Caco-2 (cell line): ENCODE data around the gene KCNH5. TPM values are rescaled to one million over a fixed set of nuclear protein-coding genes. Genes with fewer than 3 reads are reported as not detected.

Experiments used
- BruUV-seq: library from RNA; stranded (reverse); fragments of 400-500 nt; replicated peaks from 2 replicates; lab custom pipeline; 2021; lab: Mats Ljungman, UMichigan
- CTCF ChIA-PET: fragments of 300-600 bp; sonication (Branson Sonifier 250); formaldehyde crosslinking; loops from one replicate; lab custom pipeline; 2022; ENCODE audit warnings: antibody characterized with exemption; lab: Charles Lee
- POLR2A ChIA-PET: fragments of 300-600 bp; sonication (Branson Sonifier 250); formaldehyde crosslinking; loops from one replicate; lab custom pipeline; 2022; ENCODE audit warnings: antibody characterized with exemption; lab: Charles Lee
- DNase-seq, 2 experiments: peaks; one replicate each; pipeline versions ENCODE4 v3.0.0 to v3.0.0-alpha.2; 2020 to 2022
- H3K27me3 ChIP-seq: replicated peaks from 2 replicates; pipeline ENCODE4 v1.6.0; 2011; ENCODE audit warnings: low read length; ENCODE audit not compliant: control insufficient read depth, insufficient read depth
- H3K36me3 ChIP-seq: 2 replicates; pipeline ENCODE4 v1.5.1; 2011; ENCODE audit warnings: low read length; ENCODE audit not compliant: control insufficient read depth, insufficient read depth
- H3K4me1 ChIP-seq: fragments of 250-450 bp; sonication (Bioruptor Pico); 2 replicates; pipeline ENCODE4 v1.5.1; 2020; ENCODE audit warnings: mild to moderate bottlenecking
- H3K4me3 ChIP-seq: 2 replicates; pipeline ENCODE4 v1.5.1; 2011; ENCODE audit warnings: low read depth, mild to moderate bottlenecking, control low read depth, low read length
- H3K9me3 ChIP-seq: fragments of 250-450 bp; sonication (Bioruptor Pico); 2 replicates; pipeline ENCODE4 v1.5.1; 2020; ENCODE audit warnings: mild to moderate bottlenecking, moderate library complexity
- H3K27ac Mint-ChIP-seq: one replicate; pipeline ENCODE4 v1.8.0; 2022; ENCODE audit warnings: mixed read lengths; ENCODE audit not compliant: unreplicated experiment
- H3K27me3 Mint-ChIP-seq: one replicate; pipeline ENCODE4 v1.8.0; 2022; ENCODE audit warnings: mixed read lengths; ENCODE audit not compliant: insufficient read depth, unreplicated experiment
- H3K36me3 Mint-ChIP-seq: one replicate; pipeline ENCODE4 v1.8.0; 2022; ENCODE audit warnings: mild to moderate bottlenecking, mixed read lengths; ENCODE audit not compliant: insufficient read depth, unreplicated experiment
- H3K4me1 Mint-ChIP-seq: one replicate; pipeline ENCODE4 v1.8.0; 2022; ENCODE audit warnings: low read depth, mixed read lengths; ENCODE audit not compliant: unreplicated experiment
- H3K4me3 Mint-ChIP-seq: one replicate; pipeline ENCODE4 v1.8.0; 2022; ENCODE audit warnings: mild to moderate bottlenecking, moderate library complexity, mixed read lengths; ENCODE audit not compliant: unreplicated experiment
- H3K9me3 Mint-ChIP-seq: one replicate; pipeline ENCODE4 v1.8.0; 2022; ENCODE audit warnings: mixed read lengths; ENCODE audit not compliant: unreplicated experiment
- CTCF ChIP-seq, 2 experiments: fragments of 200-600 bp in 1 of 2; IDR thresholded peaks; 1 replicate in 1 of 2; 2 replicates in 1 of 2; pipeline versions ENCODE4 v1.5.1 to v1.8.0; 2011 to 2022; ENCODE audit warnings: antibody characterized with exemption in 1 of 2, control low read depth in 1 of 2, inconsistent platforms in 1 of 2, low read depth in 1 of 2, low read length in 1 of 2, mild to moderate bottlenecking in 1 of 2, moderate library complexity in 1 of 2; ENCODE audit not compliant: insufficient read depth in 1 of 2, severe bottlenecking in 1 of 2, unreplicated experiment in 1 of 2
- intact Hi-C: fragments of 100-400 bp; cut with micrococcal nuclease; formaldehyde crosslinking; loops from one replicate; pipeline ENCODE4 v1.10.0; 2022; ENCODE audit not compliant: unreplicated experiment
- total RNA-seq: library from RNA; stranded (reverse); gene quantifications from 2 replicates; pipeline ENCODE4 v1.2.3, GENCODE V29; 2022

Gene KCNH5
- total RNA-seq, 1 experiment from 2014 or later, result not detected

- DNase-seq, result no peak
- POLR2A ChIA-PET, result no interaction called here
- Histone ChIP-seq H3K4me3 (no peak overlapping the region), H3K9me3 (peaks cover 7% of the 10 kb centered on the region; the same call in 1 of the 2 replicates), H3K27me3 (no peaks in the 10 kb centered on the region), H3K4me1 (peaks cover 29% of the 10 kb centered on the region), H3K36me3 (no peaks in the 10 kb centered on the region)
- TF ChIP-seq CTCF (IDR thresholded peaks at IDR 0.05; ENCODE audit: insufficient read depth in 1 of 2, low read depth in 1 of 2, low read length in 1 of 2, severe bottlenecking in 1 of 2, unreplicated experiment in 1 of 2), result no peak
- H3K4me1 Mint-ChIP-seq, result peaks cover 29% of the 10 kb centered on the region
- H3K27ac Mint-ChIP-seq, result peak overlapping the region; percentile 87
- no peaks in the 10 kb centered on the region for H3K27me3 Mint-ChIP-seq
- intact Hi-C loops, result no loop called here
- H3K4me3 Mint-ChIP-seq, result no peak overlapping the region
- BruUV-seq, result no TSS peak
- CTCF ChIA-PET, result no interaction called here
- peaks cover 4% of the 10 kb centered on the region for H3K36me3 Mint-ChIP-seq
- H3K9me3 Mint-ChIP-seq, result peaks cover 29% of the 10 kb centered on the region
These were observed 383.4 kb downstream of the KCNH5 start for GRCh38 chr14:62661818-62662217.

- Mint-ChIP-seq H3K27ac (no peak overlapping the region), H3K4me3 (no peak overlapping the region), H3K36me3 (peaks cover 4% of the 10 kb centered on the region), H3K27me3 (no peaks in the 10 kb centered on the region), H3K4me1 (peaks cover 14% of the 10 kb centered on the region), H3K9me3 (peaks cover 29% of the 10 kb centered on the region)
- intact Hi-C loops, result no loop called here
- H3K4me1 ChIP-seq, result peaks cover 18% of the 10 kb centered on the region
- BruUV-seq, result no TSS peak
- POLR2A ChIA-PET, result no interaction called here
- DNase-seq, result no peak
- H3K4me3 ChIP-seq, result no peak overlapping the region
- no peaks in the 10 kb centered on the region for H3K36me3 ChIP-seq
- CTCF ChIA-PET, result no interaction called here
- peaks cover 7% of the 10 kb centered on the region; the same call in 1 of the 2 replicates for H3K9me3 ChIP-seq
- H3K27me3 ChIP-seq, result no peaks in the 10 kb centered on the region
- TF ChIP-seq CTCF (IDR thresholded peaks at IDR 0.05; ENCODE audit: insufficient read depth in 1 of 2, low read depth in 1 of 2, low read length in 1 of 2, severe bottlenecking in 1 of 2, unreplicated experiment in 1 of 2), result no peak
These were observed 386.6 kb downstream of the KCNH5 start for GRCh38 chr14:62658631-62659030.

GRCh38 chr14:62657376-62657775 is 387.9 kb downstream of the KCNH5 start:
- ChIA-PET POLR2A (no interaction called here), CTCF (no interaction called here)
- H3K9me3 ChIP-seq, result peaks cover 7% of the 10 kb centered on the region; the same call in 1 of the 2 replicates
- no peaks in the 10 kb centered on the region for H3K27me3 ChIP-seq
- Mint-ChIP-seq H3K4me3 (no peak overlapping the region), H3K9me3 (peaks cover 29% of the 10 kb centered on the region), H3K36me3 (no peaks in the 10 kb centered on the region), H3K27me3 (no peaks in the 10 kb centered on the region), H3K27ac (no peak overlapping the region), H3K4me1 (peaks cover 4% of the 10 kb centered on the region)
- DNase-seq, result no peak
- no TSS peak for BruUV-seq
- intact Hi-C loops, result no loop called here
- H3K4me3 ChIP-seq, result no peak overlapping the region
- no peaks in the 10 kb centered on the region for H3K36me3 ChIP-seq
- H3K4me1 ChIP-seq, result peaks cover 8% of the 10 kb centered on the region
- TF ChIP-seq CTCF (IDR thresholded peaks at IDR 0.05; ENCODE audit: insufficient read depth in 1 of 2, low read depth in 1 of 2, low read length in 1 of 2, severe bottlenecking in 1 of 2, unreplicated experiment in 1 of 2), result no peak
